GM12878 (cell line): ENCODE measurements around the gene KRTAP2-4. TPM values are rescaled to one million over a fixed set of nuclear protein-coding genes. Genes with fewer than 3 reads are reported as not detected.
"Not testable (repeated sequence)": the region's sequence is repeated elsewhere in the genome, so short reads cannot be mapped to it uniquely, and the experiment has no call there.

Experiments
- ATAC-seq: fragments of 200-7000 bp; cut with Tn5 transposase; 3 replicates; pipeline ENCODE4 v1.9.1; 2020; ENCODE audit warnings: mild to moderate bottlenecking, moderate library complexity
- BruUV-seq: library from RNA; stranded (reverse); fragments of 400-500 nt; replicated peaks from 2 replicates; lab custom pipeline; 2021; lab: Mats Ljungman, UMichigan
- CTCF ChIA-PET: fragments of 300-600 bp; sonication (Branson Sonifier 250); formaldehyde crosslinking; extraction: SDS; loops from one replicate; lab custom pipeline; 2021; ENCODE audit warnings: inconsistent platforms; lab: Yijun Ruan, JAX
- POLR2A ChIA-PET: fragments of 350-600 bp; formaldehyde crosslinking; extraction: SDS; loops from one replicate; lab custom pipeline; 2021; ENCODE audit warnings: inconsistent platforms; lab: Charles Lee
- RAD21 ChIA-PET: fragments of 300-600 bp; sonication (Branson Sonifier 250); formaldehyde crosslinking; loops from one replicate; lab custom pipeline; 2023; ENCODE audit warnings: antibody characterized with exemption; ENCODE audit not compliant: unreplicated experiment; lab: Charles Lee
- SMC1A ChIA-PET: fragments of 300-600 bp; sonication (Branson Sonifier 250); formaldehyde crosslinking; loops from one replicate; lab custom pipeline; 2023; ENCODE audit not compliant: unreplicated experiment, uncharacterized antibody; lab: Charles Lee
- DNase-seq: peaks from one replicate; pipeline ENCODE4 v3.0.0-alpha.2; 2011; ENCODE audit warnings: low read depth, low spot score
- FAIRE-seq: peaks from 3 replicates; lab custom pipeline; 2011; peaks lifted over from hg19 to GRCh38; lab: Jason Lieb, UNC
- H2AFZ ChIP-seq: 2 replicates; pipeline ENCODE4 v1.6.0; 2011; ENCODE audit warnings: low read depth, low read length, control low read depth; ENCODE audit not compliant: control insufficient read depth
- H3K27ac ChIP-seq: 2 replicates; pipeline ENCODE4 v1.5.1; 2011; ENCODE audit warnings: control low read depth; ENCODE audit not compliant: control insufficient read depth, insufficient read depth
- H3K27me3 ChIP-seq, 2 experiments: replicated peaks in 1 of 2; 2 replicates each; pipeline versions ENCODE4 v1.6.0 to v1.6.1; 2011; ENCODE audit warnings: low read length in 1 of 2; ENCODE audit not compliant: control insufficient read depth in 2 of 2, insufficient read depth in 2 of 2
- H3K36me3 ChIP-seq, 2 experiments: 2 replicates each; pipeline ENCODE4 v1.5.1; 2011; ENCODE audit warnings: low read length in 1 of 2; ENCODE audit not compliant: control insufficient read depth in 2 of 2, insufficient read depth in 2 of 2
- H3K4me1 ChIP-seq: 2 replicates; pipeline ENCODE4 v1.6.1; 2011; ENCODE audit warnings: mild to moderate bottlenecking, low read length, moderate library complexity, mixed read lengths; ENCODE audit not compliant: control insufficient read depth, insufficient read depth
- H3K4me2 ChIP-seq: 2 replicates; pipeline ENCODE4 v1.6.0; 2011; ENCODE audit warnings: control low read depth; ENCODE audit not compliant: control insufficient read depth, insufficient read depth
- H3K4me3 ChIP-seq: fragments of 200-600 bp; sonication (generic); 2 replicates; pipeline ENCODE4 v1.5.1; 2016
- H3K79me2 ChIP-seq: 2 replicates; pipeline ENCODE4 v1.6.0; 2011; ENCODE audit warnings: low read length; ENCODE audit not compliant: control insufficient read depth, insufficient read depth
- H3K9ac ChIP-seq: 2 replicates; pipeline ENCODE4 v1.8.0; 2011; ENCODE audit warnings: low read length, control low read depth, mixed read lengths; ENCODE audit not compliant: control insufficient read depth, insufficient read depth
- H3K9me3 ChIP-seq: replicated peaks from 3 replicates; pipeline ENCODE4 v1.5.1; 2011; ENCODE audit warnings: mild to moderate bottlenecking, low read length; ENCODE audit not compliant: control insufficient read depth, insufficient read depth
- H4K20me1 ChIP-seq: 2 replicates; pipeline ENCODE4 v1.6.0; 2011; ENCODE audit not compliant: control insufficient read depth, insufficient read depth
- BACH1 ChIP-seq: fragments of 450-650 bp; IDR thresholded peaks from 2 replicates; pipeline ENCODE4 v1.6.1; 2017; ENCODE audit warnings: mild to moderate bottlenecking, borderline replicate concordance
- LARP7 ChIP-seq: fragments of 450-650 bp; IDR thresholded peaks from 2 replicates; pipeline ENCODE4 v1.6.1; 2017; ENCODE audit warnings: mild to moderate bottlenecking
- NBN ChIP-seq: fragments of 450-650 bp; IDR thresholded peaks from 2 replicates; pipeline ENCODE4 v1.6.1; 2016
- POLR2AphosphoS2 ChIP-seq: IDR thresholded peaks from 2 replicates; pipeline ENCODE4 v1.6.1; 2011; ENCODE audit warnings: low read depth, mild to moderate bottlenecking, low read length, improper control_type of control experiment, moderate library complexity
- RCOR1 ChIP-seq: conservative IDR thresholded peaks from 2 replicates; pipeline ENCODE4 v1.6.1; 2012; ENCODE audit warnings: low read depth, low read length, improper control_type of control experiment
- RFX5 ChIP-seq: IDR thresholded peaks from 2 replicates; pipeline ENCODE4 v1.6.1; 2011; ENCODE audit warnings: low read depth, low read length, improper control_type of control experiment
- WGBS: methylation state at CpG from one replicate; pipeline ENCODE4 v1.1.6; 2016; ENCODE audit warnings: low lambda C conversion rate; ENCODE audit not compliant: insufficient replicate concordance, insufficient coverage; ENCODE audit errors: missing lambda C conversion rate; 5-methylcytosine and 5-hydroxymethylcytosine counted together
- in situ Hi-C: fragments of 300-500 bp; cut with MboI; formaldehyde crosslinking; loops from 9 replicates; pipeline ENCODE4 v1.14.3; 2018; ENCODE audit warnings: mixed read lengths
- intact Hi-C: fragments of 100-400 bp; cut with micrococcal nuclease; formaldehyde crosslinking; loops from one replicate; pipeline ENCODE4 v1.14.2; 2022; ENCODE audit not compliant: unreplicated experiment
- polyA plus RNA-seq, 11 experiments: library from polyadenylated mRNA; depleted of rRNA in 4 of 11; unstranded in 6 of 11; stranded (reverse) in 5 of 11; fragments of >200 nt; fragmentation: Nextera tagmentation in 4 of 11; fragmentation: Illumina TruSeq in 1 of 11; extraction: Ambion mirVana in 4 of 11; extraction: Trizol in 1 of 11; gene quantifications; 1 replicate in 1 of 11; 2 replicates in 10 of 11; pipeline versions ENCODE4 v1.2.1 to v1.2.3, GENCODE V29; 2011 to 2016; ENCODE audit warnings: inconsistent platforms in 2 of 11, missing spikeins in 2 of 11, low read depth in 1 of 11
- total RNA-seq, 4 experiments: library from RNA; depleted of rRNA in 3 of 4; stranded (reverse); fragments of >200 nt in 3 of 4; fragmentation: Illumina TruSeq in 1 of 4; extraction: Trizol in 1 of 4; gene quantifications; 2 replicates each; pipeline versions ENCODE4 v1.2.1 to v1.2.3, GENCODE V29; 2013 to 2021

The KRTAP2-4 gene
- total and polyA plus RNA-seq, 10 of the 15 experiments (the other 5 are each of a cell fraction or from before 2014, with no cell fraction given): not detected

GRCh38 chr17:41111151-41111885 lies 45.6 kb upstream of the KRTAP2-4 start:
- TF ChIP-seq POLR2AphosphoS2: no peak
- no peak for TF ChIP-seq LARP7
- no peak for TF ChIP-seq BACH1
- TF ChIP-seq NBN: no peak
- TF ChIP-seq RCOR1: no peak
- no peak for TF ChIP-seq RFX5
- FAIRE-seq: no peak
- in situ Hi-C loops: no loop called here
- H3K9me3 ChIP-seq: no peaks in the 10 kb centered on the region
- no peak overlapping the region for H3K27ac ChIP-seq
- H3K4me1 ChIP-seq: no peaks in the 10 kb centered on the region
- POLR2A ChIA-PET: no interaction called here
- no peaks in the 10 kb centered on the region for H3K79me2 ChIP-seq
- H4K20me1 ChIP-seq: no peaks in the 10 kb centered on the region
- no peak overlapping the region for H2AFZ ChIP-seq
- no peak for ATAC-seq
- no peak overlapping the region for H3K4me3 ChIP-seq
- no TSS peak for BruUV-seq
- no peaks in the 10 kb centered on the region for H3K27me3 ChIP-seq
- no peaks in the 10 kb centered on the region for H3K36me3 ChIP-seq
- CTCF ChIA-PET: no interaction called here
- no peak for DNase-seq
- no peak overlapping the region for H3K9ac ChIP-seq
- intact Hi-C loops: no loop called here
- H3K4me2 ChIP-seq: no peak overlapping the region
- RAD21 ChIA-PET: no interaction called here
- SMC1A ChIA-PET: no interaction called here
- WGBS: 24% methylated on average over 2 of the region's 2 CpGs

- SMC1A ChIA-PET, DNase-seq, H3K9ac ChIP-seq, BruUV-seq, H3K4me1 ChIP-seq, ATAC-seq, H3K9me3 ChIP-seq, H3K27me3 ChIP-seq, H3K4me3 ChIP-seq, in situ Hi-C loops, H2AFZ ChIP-seq, H4K20me1 ChIP-seq, H3K27ac ChIP-seq, CTCF ChIA-PET, RAD21 ChIA-PET, H3K79me2 ChIP-seq, H3K36me3 ChIP-seq, intact Hi-C loops, POLR2A ChIA-PET, FAIRE-seq: not testable (repeated sequence)
- 0% methylated on average over 1 of the region's 1 CpG for WGBS
- H3K4me2 ChIP-seq: 0 out of 2 replicates have a peak overlapping the region, but pooled peaks have one; percentile 7
These were observed 43.2 kb upstream of the KRTAP2-4 start for GRCh38 chr17:41108728-41109386.
